Measurements from ENCODE around the gene OR1I1.

The OR1I1 gene

DNA sequence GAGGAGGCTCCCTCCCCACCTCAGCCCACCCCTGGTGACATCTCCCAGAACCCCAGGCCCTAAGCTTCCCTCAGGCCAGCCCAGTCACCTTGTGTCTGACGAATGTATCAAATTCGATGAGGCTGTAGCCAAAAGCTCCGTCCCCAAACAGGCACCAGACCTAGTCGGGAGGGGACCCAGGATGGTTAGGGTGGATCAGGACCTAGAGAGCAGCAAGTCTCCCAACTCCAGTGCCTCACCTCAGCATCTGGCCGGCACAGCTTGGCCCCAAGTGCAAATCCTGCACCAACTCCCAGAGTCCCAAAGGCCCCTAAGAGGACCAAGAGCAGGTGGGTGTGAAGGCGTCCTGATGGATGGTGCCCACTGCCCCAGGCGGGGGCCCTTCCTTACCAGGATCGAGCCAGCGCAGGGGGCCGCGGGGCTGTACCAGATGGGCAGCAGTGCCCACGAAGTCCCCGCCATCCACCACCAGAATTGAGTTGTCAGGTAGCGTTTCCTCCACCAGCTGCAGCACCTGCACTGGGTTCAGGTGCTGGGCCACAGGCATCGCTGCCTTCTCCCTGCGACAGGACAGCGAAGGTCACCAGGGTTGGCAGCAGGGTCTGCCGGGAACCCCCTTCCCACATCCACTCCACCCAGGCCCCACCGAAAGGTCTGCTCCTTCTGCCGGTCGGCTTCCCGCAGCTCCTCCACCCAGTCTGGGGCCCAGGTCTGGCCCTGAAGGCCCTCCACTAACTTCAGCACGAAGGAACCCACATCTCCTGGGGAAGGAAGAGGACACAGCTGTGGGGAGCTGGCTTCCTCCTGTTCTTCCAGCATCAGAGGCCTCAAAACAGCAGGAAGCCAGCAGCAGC, 34.0 kb downstream of the OR1I1 start:
- H3K36me3 ChIP-seq (ENCODE audit: control insufficient read depth, insufficient read depth, low read length), result no peaks in the 10 kb centered on the region
- TF ChIP-seq CTCF (IDR thresholded peaks at IDR 0.05), result no peak
- H3K9ac ChIP-seq, result no peak overlapping the region
- no peaks in the 10 kb centered on the region for H3K4me1 ChIP-seq
- no peak overlapping the region for H2AFZ ChIP-seq
- H3K4me3 ChIP-seq (ENCODE audit: low read depth, low read length), result no peak overlapping the region
- H3K4me2 ChIP-seq (ENCODE audit: low read length), result no peak overlapping the region
- H3K79me2 ChIP-seq, result no peaks in the 10 kb centered on the region
- H3K27me3 ChIP-seq (ENCODE audit: control insufficient read depth, insufficient read depth, low read length), result no peaks in the 10 kb centered on the region
- no peaks in the 10 kb centered on the region for H3K9me3 ChIP-seq (ENCODE audit: control insufficient read depth, low read length)
- H3K27ac ChIP-seq, result no peak overlapping the region

- H3K4me2 ChIP-seq (ENCODE audit: low read length), result no peak overlapping the region
- H3K27ac ChIP-seq, result no peak overlapping the region
- no peaks in the 10 kb centered on the region for H3K9me3 ChIP-seq (ENCODE audit: control insufficient read depth, low read length)
- no peak for TF ChIP-seq CTCF (IDR thresholded peaks at IDR 0.05)
- H3K79me2 ChIP-seq, result no peaks in the 10 kb centered on the region
- no peak overlapping the region for H3K4me3 ChIP-seq (ENCODE audit: low read depth, low read length)
- no peak overlapping the region for H3K9ac ChIP-seq
- no peaks in the 10 kb centered on the region for H3K36me3 ChIP-seq (ENCODE audit: control insufficient read depth, insufficient read depth, low read length)
- H3K4me1 ChIP-seq, result no peaks in the 10 kb centered on the region
- H2AFZ ChIP-seq, result no peak overlapping the region
- H3K27me3 ChIP-seq (ENCODE audit: control insufficient read depth, insufficient read depth, low read length), result no peaks in the 10 kb centered on the region
These were observed 34.8 kb downstream of the OR1I1 start for GRCh38 chr19:15116856-15117255.

- Histone ChIP-seq H3K4me1 (no peaks in the 10 kb centered on the region), H3K9ac (no peak overlapping the region), H3K4me3 (ENCODE audit: low read depth, low read length) (no peak overlapping the region), H3K9me3 (ENCODE audit: control insufficient read depth, low read length) (no peaks in the 10 kb centered on the region), H3K79me2 (no peaks in the 10 kb centered on the region), H3K4me2 (ENCODE audit: low read length) (no peak overlapping the region), H3K27ac (no peak overlapping the region), H3K36me3 (ENCODE audit: control insufficient read depth, insufficient read depth, low read length) (no peaks in the 10 kb centered on the region), H2AFZ (no peak overlapping the region), H3K27me3 (ENCODE audit: control insufficient read depth, insufficient read depth, low read length) (no peaks in the 10 kb centered on the region)
- no peak for TF ChIP-seq CTCF (IDR thresholded peaks at IDR 0.05)
These were observed 36.2 kb downstream of the OR1I1 start for GRCh38 chr19:15118248-15118647.

DNA sequence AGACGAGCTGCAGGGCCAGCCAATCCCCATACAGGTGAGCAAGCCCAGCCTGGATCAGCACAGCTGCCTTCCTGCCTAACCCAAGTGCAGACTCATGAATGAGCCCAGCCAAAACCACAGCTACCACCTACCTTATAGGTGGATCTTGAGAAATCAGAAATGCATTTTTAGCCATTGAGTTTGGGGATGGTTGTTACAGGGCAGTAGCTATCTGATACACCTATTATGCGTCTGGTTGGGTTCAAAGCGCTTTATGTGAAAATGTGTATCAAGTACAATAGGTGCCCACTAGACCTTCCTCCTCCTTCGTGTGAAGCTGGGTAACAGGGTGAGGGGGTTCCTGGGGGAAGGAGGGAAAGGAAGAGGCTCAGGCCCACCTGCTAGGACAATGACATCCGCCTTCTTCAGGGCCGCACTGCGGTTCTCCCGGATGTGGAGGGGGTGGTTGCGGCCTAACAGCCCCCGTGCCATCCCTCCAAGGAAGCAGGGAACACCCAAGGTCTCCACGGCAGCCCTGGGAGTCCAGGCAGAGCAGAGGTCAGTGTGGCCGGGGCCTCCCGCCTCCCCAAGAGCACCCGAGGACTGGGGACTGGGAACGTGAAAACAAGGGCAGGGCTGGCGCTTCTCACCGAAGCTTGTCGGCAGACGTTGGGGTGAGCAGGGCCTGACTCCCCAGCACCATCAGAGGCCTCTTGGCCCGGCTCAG, 36.9 kb downstream of the OR1I1 start:
- H3K4me2 ChIP-seq (ENCODE audit: low read length), result no peak overlapping the region
- no peak for TF ChIP-seq CTCF (IDR thresholded peaks at IDR 0.05)
- no peak overlapping the region for H3K27ac ChIP-seq
- no peaks in the 10 kb centered on the region for H3K36me3 ChIP-seq (ENCODE audit: control insufficient read depth, insufficient read depth, low read length)
- H3K4me3 ChIP-seq (ENCODE audit: low read depth, low read length), result no peak overlapping the region
- no peaks in the 10 kb centered on the region for H3K9me3 ChIP-seq (ENCODE audit: control insufficient read depth, low read length)
- H3K9ac ChIP-seq, result no peak overlapping the region
- H3K4me1 ChIP-seq, result peaks cover 6% of the 10 kb centered on the region
- H3K79me2 ChIP-seq, result no peaks in the 10 kb centered on the region
- no peaks in the 10 kb centered on the region for H3K27me3 ChIP-seq (ENCODE audit: control insufficient read depth, insufficient read depth, low read length)
- H2AFZ ChIP-seq, result no peak overlapping the region

Data from parathyroid adenoma (tissue), 2 donors.